Measurements from ENCODE around the gene CDH5. TPM values are rescaled to one million over a fixed set of nuclear protein-coding genes. Genes with fewer than 3 reads are reported as not detected.

Gene CDH5
- polyA plus RNA-seq, 1 donor (not counting 4 experiments of a cell fraction or from before 2014, with no cell fraction given): 0.05 TPM

DNA sequence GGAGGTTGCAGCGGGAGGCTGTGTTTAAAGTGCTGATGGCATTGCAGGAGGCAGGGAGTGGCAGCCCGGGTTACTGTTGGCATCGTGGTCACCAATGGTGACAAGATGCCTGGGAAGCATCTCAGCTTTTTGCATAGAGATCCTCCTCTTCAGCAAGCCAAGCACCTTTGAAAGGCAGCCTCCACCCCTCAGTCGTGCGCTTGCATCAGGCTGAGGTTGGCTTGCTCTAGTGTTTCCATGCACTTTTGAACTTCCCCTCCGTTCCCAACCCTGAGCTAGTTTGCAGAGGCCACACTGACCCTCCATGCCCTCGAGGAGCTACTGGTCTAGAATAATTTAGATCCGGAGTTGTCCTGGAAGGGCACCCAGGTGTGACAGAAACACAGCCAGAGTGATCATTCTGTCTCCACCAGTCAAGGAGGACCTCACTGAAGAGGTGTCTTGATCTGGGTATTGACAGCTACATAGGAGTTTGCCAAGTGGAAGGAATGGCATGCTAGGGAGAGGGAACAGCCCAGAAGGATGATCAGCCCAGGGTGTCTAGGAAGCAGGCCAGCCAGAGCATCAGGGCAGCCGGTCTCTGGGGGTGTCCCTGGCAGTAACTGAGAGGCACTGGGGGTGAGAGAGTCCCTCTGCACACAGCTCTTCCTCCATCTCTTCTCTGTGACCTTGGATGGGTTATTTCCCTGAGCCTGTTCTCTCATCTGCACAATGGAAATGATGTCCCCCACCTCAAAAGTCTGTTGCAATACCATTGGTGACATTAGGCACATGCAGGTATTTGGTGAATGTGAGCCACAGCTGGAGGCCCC lies 68.3 kb downstream of the CDH5 start:
- dilution Hi-C loops (cut with MboI; ENCODE audit: extremely low pct_ligation_motif_present, low sequenced_read_pairs): no loop called here
- Histone ChIP-seq H3K27ac (ENCODE audit: control insufficient read depth, insufficient read depth, low read length) (no peak overlapping the region), H3K27me3 (ENCODE audit: control insufficient read depth, extremely low read depth, insufficient read depth, low read length) (peaks cover 7% of the 10 kb centered on the region), H4K20me1 (ENCODE audit: control insufficient read depth, extremely low read depth, insufficient read depth, low read length) (no peaks in the 10 kb centered on the region), H3K4me1 (ENCODE audit: control insufficient read depth, extremely low read depth, insufficient read depth, low read length) (no peaks in the 10 kb centered on the region), H3K4me2 (ENCODE audit: control insufficient read depth, extremely low read depth, insufficient read depth, low read depth, low read length) (no peak overlapping the region), H2AFZ (ENCODE audit: control insufficient read depth, low read length) (no peak overlapping the region), H3K9me1 (ENCODE audit: control insufficient read depth, extremely low read depth, insufficient read depth, low read length) (no peaks in the 10 kb centered on the region), H3K79me2 (ENCODE audit: control insufficient read depth, insufficient read depth, low read length) (no peaks in the 10 kb centered on the region), H3K4me3 (ENCODE audit: control insufficient read depth in 2 of 3, extremely low read depth in 1 of 3, insufficient read depth in 2 of 3, low read depth in 1 of 3, low read length in 3 of 3) (no peak overlapping the region), H3K9me3 (ENCODE audit: control insufficient read depth, low read depth, low read length) (no peaks in the 10 kb centered on the region), H3K36me3 (ENCODE audit: control insufficient read depth in 2 of 2, extremely low read depth in 1 of 2, insufficient read depth in 2 of 2, low read length in 2 of 2) (no peaks in the 10 kb centered on the region), H3K9ac (ENCODE audit: control insufficient read depth, extremely low read depth, insufficient read depth, low read length) (no peak overlapping the region)
- DNase-seq (ENCODE audit: low read depth, low spot score) (no peak), FAIRE-seq (no peak)
- TF ChIP-seq EZH2 (IDR thresholded peaks at IDR 0.05; ENCODE audit: low read length): no peak
- TF ChIP-seq, protein P1, sequence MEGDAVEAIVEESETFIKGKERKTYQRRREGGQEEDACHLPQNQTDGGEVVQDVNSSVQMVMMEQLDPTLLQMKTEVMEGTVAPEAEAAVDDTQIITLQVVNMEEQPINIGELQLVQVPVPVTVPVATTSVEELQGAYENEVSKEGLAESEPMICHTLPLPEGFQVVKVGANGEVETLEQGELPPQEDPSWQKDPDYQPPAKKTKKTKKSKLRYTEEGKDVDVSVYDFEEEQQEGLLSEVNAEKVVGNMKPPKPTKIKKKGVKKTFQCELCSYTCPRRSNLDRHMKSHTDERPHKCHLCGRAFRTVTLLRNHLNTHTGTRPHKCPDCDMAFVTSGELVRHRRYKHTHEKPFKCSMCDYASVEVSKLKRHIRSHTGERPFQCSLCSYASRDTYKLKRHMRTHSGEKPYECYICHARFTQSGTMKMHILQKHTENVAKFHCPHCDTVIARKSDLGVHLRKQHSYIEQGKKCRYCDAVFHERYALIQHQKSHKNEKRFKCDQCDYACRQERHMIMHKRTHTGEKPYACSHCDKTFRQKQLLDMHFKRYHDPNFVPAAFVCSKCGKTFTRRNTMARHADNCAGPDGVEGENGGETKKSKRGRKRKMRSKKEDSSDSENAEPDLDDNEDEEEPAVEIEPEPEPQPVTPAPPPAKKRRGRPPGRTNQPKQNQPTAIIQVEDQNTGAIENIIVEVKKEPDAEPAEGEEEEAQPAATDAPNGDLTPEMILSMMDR (optimal IDR thresholded peaks at IDR 0.05 in 1 of 3, IDR thresholded peaks at IDR 0.05 in 1 of 3, conservative IDR thresholded peaks at IDR 0.05 in 1 of 3; ENCODE audit: extremely low read depth in 1 of 3, insufficient read depth in 2 of 3, low read length in 3 of 3): no peak

DNA sequence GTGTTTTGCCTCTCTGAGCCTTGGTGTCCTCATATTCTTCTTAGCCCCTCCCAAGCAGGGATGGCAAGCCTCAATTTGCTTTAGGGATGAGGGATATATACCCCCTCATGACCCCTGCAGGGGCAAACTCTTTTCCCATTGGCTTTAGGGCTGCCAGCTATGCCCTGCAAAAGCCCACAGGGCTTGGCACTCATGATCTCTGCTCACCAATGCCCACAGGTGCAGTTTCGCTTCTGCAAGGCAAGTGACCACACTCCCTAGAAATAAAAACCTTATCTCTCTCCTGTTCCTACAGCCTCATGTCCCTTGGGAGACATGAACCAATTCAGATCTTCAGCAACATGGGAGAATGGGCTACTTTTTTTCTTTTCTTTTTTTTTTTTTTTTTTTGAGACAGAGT lies 69.4 kb downstream of the CDH5 start:
- dilution Hi-C loops (cut with MboI; ENCODE audit: extremely low pct_ligation_motif_present, low sequenced_read_pairs): no loop called here
- H3K27me3 ChIP-seq (ENCODE audit: control insufficient read depth, extremely low read depth, insufficient read depth, low read length): peaks cover 5% of the 10 kb centered on the region
- no peak overlapping the region for H3K4me3 ChIP-seq (ENCODE audit: control insufficient read depth in 2 of 3, extremely low read depth in 1 of 3, insufficient read depth in 2 of 3, low read depth in 1 of 3, low read length in 3 of 3)
- no peaks in the 10 kb centered on the region for H3K36me3 ChIP-seq (ENCODE audit: control insufficient read depth in 2 of 2, extremely low read depth in 1 of 2, insufficient read depth in 2 of 2, low read length in 2 of 2)
- no peak overlapping the region for H2AFZ ChIP-seq (ENCODE audit: control insufficient read depth, low read length)
- no peaks in the 10 kb centered on the region for H3K9me1 ChIP-seq (ENCODE audit: control insufficient read depth, extremely low read depth, insufficient read depth, low read length)
- H3K27ac ChIP-seq (ENCODE audit: control insufficient read depth, insufficient read depth, low read length): no peak overlapping the region
- no peak for FAIRE-seq
- H3K4me1 ChIP-seq (ENCODE audit: control insufficient read depth, extremely low read depth, insufficient read depth, low read length): no peaks in the 10 kb centered on the region
- H3K4me2 ChIP-seq (ENCODE audit: control insufficient read depth, extremely low read depth, insufficient read depth, low read depth, low read length): no peak overlapping the region
- TF ChIP-seq, protein P1 (optimal IDR thresholded peaks at IDR 0.05 in 1 of 3, IDR thresholded peaks at IDR 0.05 in 1 of 3, conservative IDR thresholded peaks at IDR 0.05 in 1 of 3; ENCODE audit: extremely low read depth in 1 of 3, insufficient read depth in 2 of 3, low read length in 3 of 3): no peak
- no peak for TF ChIP-seq EZH2 (IDR thresholded peaks at IDR 0.05; ENCODE audit: low read length)
- H3K9ac ChIP-seq (ENCODE audit: control insufficient read depth, extremely low read depth, insufficient read depth, low read length): no peak overlapping the region
- no peaks in the 10 kb centered on the region for H3K9me3 ChIP-seq (ENCODE audit: control insufficient read depth, low read depth, low read length)
- H4K20me1 ChIP-seq (ENCODE audit: control insufficient read depth, extremely low read depth, insufficient read depth, low read length): no peaks in the 10 kb centered on the region
- H3K79me2 ChIP-seq (ENCODE audit: control insufficient read depth, insufficient read depth, low read length): no peaks in the 10 kb centered on the region
- DNase-seq (ENCODE audit: low read depth, low spot score): no peak

Measured in keratinocyte (primary cell).